IPS-11a (cell line): ENCODE data around the gene NF1.
"Not testable (repeated sequence)": the region's sequence is repeated elsewhere in the genome, so short reads cannot be mapped to it uniquely, and the experiment has no call there.

Source experiments
- H3K4me3 ChIP-seq: one replicate; pipeline ENCODE4 v1.5.1; 2013; ENCODE audit warnings: low read depth, low read length, control low read depth

NF1 gene

DNA sequence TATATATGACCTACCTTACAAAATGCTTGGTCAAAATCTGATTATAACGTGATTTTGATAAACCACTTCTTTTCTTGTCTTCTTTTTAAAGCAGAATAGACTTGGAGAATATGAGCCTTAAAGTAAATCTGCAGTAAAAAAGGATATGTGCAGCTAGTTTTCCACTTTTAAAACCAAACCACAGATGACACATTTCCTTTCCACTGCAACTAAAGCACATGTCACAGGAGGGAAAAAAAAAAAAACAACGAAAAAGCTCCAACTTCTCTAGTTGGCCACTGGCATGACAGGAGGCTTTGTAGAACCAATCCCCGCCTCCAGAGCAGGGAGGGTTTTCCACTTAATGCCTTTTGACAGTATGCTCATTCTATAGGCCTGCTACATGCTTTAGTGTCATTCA, 226.7 kb downstream of the NF1 start, which contains the start of gene EVI2A:
Gene EVI2A (minus strand): TSS at position 142 of the 400 bp plus-strand sequence. CDS start 2,609 bp downstream, outside the sequence.
- no peak within 1 kb of the TSS for H3K4me3 ChIP-seq

DNA sequence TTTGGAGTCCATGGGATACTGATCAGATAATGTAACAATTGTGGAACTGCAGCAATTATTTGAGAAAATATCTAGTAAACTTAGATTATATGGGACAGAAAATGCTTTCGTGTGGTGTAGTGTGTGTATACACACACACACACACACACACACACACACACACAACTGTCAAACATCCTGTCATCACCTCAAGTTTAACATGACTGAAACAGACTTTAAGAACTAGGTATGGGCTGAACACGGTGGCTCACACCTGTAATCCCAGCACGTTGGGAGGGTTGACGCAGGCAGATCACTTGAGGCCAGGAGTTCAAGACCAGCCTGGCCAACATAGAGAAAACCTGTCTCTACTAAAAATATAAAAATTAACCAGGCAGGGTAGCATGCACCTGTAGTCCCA, 227.2 kb downstream of the NF1 start:
- H3K4me3 ChIP-seq: no peak overlapping the region

DNA sequence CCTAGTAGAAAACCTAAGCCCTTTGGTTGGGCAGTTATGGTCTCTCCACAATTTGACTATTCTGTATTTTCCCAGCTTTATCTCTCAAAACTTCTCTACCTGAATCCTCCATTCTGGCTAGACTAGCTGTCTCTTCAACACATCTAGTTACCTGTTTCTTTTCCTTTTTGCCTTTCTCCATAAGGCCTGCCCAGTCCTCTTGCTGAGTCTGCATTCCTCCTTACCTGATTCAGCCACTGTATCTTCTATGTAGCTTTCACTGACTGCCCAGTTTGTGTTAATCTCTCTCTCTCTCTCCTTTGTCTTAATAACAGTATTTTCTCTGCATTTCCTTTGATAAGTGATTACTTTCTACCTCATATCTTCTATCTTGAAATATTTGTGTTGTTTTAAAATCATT, 228.8 kb downstream of the NF1 start:
- no peak overlapping the region for H3K4me3 ChIP-seq

DNA sequence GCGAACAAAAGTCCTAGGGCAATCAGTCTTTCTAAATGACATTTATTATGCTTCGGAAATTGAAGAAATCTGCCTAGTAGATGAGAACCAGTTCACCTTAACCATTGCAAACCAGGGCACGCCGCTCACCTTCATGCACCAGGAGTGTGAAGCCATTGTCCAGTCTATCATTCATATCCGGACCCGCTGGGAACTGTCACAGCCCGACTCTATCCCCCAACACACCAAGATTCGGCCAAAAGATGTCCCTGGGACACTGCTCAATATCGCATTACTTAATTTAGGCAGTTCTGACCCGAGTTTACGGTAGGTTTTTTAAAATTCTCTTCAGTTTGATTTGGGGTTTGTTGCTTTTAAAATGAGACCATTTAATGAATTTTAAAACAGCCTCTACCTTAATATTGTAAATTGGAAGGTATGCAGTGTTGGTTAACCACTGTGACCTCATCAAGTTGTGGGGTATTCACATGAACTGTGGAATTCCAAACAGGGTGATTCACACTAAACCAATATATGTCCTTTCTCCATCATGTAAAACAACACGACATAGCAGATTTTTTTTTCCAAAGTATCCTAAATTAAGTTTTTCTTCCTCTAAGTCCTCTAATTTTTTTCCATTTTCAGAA, 232.9 kb downstream of the NF1 start:
- H3K4me3 ChIP-seq: no peak overlapping the region

DNA sequence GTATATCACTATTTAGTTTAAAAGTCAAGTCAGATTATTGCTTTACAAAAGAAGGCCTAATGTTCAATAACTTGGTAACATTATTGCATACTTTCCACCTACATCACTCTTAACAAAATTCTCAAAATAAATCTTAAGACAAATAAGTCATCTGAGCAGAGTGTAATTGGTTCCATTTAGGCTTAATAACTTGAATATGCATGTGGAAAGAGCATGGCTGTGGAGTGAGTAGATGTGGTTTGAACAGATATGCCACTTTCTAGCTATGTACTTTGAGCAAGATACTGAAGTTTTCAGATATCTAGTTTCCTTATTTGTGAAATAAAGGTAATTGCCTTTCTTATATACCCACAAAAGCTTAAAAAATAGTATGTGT, 233.4 kb downstream of the NF1 start:
- no peak overlapping the region for H3K4me3 ChIP-seq

DNA sequence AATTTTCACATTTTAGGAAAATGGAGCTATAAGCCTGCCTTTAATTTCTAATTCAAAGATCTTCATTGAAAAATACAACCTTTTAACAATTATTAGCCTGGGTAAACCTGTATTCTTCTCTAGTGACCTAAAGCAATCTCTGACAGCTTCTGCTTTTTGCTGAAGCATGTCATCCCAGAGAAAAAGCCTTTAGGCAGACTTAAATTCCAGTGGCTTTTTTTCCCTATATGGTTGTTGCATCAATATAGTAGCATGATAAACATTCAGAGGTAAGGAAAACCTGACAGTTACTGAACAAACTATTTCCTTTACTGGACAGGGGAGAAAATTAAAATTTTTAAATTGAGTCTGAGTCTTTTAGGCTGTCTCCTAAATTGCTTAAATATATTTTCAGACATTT, 234.4 kb downstream of the NF1 start:
- no peak overlapping the region for H3K4me3 ChIP-seq

DNA sequence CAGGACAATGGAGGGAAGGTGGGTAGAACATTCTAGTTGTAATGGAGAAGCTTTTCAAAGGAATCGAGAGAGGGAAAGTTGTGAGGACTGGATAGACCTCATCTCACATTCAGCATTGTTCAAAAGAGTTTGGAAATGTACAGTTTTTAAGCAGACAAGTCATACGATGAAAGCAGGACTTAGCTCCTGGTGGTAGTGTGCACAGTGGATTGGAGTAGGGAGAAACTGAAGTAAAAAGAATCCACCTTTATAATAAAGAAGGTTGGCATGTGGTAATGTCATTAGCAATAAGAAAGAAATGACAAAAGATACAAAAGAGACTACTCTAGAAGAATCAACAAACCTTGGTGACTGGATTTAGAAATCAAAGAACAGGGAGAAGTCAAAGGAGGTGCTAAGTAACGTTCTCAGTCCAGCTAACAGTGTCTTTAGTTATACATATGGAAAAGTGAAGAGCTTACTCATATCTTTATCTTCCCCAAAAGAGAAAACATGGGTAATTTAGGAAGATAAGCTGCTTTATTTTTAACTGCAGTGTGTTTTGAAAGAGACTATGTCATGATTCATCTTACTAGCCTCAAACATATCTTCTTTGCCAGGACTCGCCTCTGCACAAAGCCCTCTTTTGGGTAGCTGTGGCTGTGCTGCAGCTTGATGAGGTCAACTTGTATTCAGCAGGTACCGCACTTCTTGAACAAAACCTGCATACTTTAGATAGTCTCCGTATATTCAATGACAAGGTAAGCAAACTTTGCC, 245.3 kb downstream of the NF1 start:
- no peak overlapping the region for H3K4me3 ChIP-seq

DNA sequence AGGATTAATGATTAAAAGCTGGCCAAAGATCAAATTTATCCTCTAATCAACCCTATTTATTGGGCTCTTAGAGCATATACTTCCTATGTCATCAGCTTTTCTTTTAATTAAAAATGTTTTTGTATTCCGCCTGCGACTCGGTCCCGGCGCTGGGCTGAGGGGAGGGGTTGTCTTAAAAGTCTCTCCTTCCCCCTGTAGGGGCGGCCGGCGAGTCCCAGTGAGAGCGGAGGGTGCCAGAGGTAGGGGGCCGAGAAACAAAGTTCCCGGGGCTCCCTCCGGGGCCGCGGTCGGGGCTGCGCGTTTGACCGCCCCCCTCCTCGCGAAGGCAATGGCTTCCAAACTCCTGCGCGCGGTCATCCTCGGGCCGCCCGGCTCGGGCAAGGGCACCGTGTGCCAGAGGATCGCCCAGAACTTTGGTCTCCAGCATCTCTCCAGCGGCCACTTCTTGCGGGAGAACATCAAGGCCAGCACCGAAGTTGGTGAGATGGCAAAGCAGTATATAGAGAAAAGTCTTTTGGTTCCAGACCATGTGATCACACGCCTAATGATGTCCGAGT, 250.5 kb downstream of the NF1 start:
- H3K4me3 ChIP-seq: not testable (repeated sequence)

DNA sequence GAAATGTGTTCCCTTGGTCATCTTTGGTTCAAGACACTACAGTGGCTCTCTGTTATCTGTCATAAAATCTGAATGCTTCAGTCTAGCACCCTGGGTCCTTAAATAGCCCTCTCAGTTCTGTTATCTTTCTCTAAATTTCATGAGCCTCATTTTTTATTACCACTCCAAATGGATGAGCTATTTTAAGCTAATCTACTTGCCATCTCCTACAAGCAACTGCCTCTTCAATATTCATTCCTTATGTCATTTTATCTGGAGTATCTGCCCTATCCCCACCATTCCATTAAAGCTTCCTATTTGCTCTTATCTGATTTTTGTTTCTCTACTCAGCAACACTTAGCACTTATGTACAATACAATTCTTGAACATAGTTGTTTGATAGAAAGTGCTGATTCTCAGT, 254.7 kb downstream of the NF1 start:
- no peak overlapping the region for H3K4me3 ChIP-seq

DNA sequence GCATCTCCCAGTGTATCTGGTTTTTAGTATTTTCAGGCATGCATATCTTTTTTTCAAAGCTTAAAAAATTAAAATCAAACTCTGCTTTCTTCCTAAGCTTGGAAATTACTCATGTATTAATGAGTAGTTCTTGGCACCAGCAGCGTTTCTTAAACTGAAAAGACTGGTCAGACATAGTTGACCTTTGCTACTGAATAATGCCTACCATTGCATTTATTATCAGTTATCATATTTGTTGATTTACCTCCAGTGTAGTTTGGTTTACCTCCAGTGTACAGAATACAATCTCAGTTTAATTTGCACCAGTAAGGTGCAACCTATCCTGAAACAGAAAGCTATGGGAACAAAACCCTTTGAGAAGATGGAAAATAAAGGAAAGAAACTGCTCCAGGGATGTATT, 261.2 kb downstream of the NF1 start:
- H3K4me3 ChIP-seq: no peak overlapping the region

DNA sequence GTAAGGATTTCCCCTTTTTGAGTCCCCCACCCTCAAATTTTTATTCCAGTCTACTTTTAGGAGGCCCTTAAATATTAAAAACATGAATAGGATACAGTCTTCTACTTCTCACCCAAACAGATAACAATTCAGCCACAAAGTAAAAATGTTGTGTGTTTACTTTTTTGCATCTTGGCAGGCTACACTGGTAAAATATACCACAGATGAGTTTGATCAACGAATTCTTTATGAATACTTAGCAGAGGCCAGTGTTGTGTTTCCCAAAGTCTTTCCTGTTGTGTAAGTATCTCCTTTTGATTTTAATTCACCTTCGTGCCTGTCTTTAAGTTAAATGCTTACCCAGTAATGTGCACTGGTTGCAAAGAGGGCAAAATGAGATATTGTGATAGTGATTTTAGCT, 262.3 kb downstream of the NF1 start:
- no peak overlapping the region for H3K4me3 ChIP-seq

DNA sequence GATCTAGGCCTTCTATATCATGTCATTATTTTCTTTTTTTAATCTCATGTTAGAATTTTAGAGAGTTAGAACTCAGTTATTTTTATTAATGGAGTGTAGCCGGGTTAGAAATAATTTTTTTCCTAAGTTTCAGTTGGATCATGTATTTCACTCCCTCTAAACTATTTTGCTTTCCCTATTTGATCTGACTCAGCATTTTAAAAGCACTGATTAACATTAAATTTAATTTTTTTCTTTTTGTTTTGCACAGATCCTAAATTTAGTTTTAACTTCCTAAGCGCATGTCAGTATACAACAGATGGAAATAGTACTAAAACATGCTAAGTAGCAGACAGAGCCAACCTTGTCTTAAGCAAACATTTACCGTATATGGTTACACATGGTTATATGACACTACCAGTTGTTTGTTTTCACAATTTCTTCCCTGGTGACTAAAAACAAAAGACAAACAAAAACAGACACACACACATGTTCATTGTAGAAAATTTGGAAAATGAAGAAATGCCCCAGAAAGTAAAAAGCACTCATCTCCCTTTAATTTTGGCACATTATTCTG, 263.1 kb downstream of the NF1 start:
- H3K4me3 ChIP-seq: no peak overlapping the region

DNA sequence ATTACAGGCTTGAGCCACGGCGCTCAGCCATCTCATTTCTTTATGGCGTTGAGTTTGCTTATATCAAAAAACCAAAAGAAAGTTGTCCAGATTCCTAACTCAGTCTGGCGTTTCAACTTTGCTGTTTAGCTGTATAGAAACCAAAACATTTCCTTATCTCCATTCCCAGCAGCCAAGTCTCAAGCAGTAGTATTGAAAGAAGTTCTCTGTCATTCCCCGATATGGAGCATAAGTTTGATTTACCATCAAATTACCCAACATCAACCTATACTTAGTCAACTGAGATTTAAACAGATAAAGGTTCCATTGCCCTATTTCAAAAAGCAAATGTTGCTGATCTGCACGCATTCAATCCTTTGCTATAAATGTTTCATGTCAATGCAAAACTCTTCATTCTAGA, 269.2 kb downstream of the NF1 start:
- H3K4me3 ChIP-seq: no peak overlapping the region

DNA sequence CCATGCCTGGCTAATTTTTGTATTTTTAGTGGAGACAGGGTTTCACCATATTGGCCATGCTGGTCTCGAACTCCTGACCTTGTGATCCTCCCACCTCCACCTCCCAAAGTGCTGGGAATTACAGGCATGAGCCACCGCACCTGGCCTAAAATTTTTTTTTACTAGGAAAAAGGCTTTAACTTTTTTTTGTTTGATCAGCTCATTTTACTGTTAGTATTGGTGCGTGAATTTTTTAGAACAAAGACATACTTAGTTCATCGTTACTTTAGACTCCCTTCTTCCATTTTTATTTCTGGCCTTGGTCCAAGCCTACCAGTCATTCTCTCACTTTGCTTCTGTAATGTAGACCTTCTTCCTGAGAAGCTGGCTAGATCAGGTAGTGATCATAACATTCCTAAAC, 271.3 kb downstream of the NF1 start:
- H3K4me3 ChIP-seq: no peak overlapping the region

DNA sequence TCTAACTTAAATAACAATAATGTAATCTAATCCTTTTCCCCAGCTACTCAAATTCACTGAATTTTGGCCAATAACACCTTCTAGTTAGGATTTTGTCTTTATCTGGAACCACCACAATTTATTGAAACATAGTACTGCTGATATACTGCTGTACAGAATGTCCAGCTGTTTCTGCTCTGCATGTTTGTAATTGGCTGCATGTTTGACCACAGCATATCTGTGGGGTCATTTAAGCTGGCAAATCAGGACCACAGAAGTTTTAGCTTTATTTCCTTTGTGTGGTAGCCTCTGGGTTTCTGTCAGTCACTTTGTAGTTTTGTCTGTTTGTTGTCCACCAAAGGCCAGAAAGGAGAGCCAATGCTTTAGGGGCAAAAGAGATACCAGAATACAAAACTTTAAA, 274.5 kb downstream of the NF1 start:
- H3K4me3 ChIP-seq: no peak overlapping the region

DNA sequence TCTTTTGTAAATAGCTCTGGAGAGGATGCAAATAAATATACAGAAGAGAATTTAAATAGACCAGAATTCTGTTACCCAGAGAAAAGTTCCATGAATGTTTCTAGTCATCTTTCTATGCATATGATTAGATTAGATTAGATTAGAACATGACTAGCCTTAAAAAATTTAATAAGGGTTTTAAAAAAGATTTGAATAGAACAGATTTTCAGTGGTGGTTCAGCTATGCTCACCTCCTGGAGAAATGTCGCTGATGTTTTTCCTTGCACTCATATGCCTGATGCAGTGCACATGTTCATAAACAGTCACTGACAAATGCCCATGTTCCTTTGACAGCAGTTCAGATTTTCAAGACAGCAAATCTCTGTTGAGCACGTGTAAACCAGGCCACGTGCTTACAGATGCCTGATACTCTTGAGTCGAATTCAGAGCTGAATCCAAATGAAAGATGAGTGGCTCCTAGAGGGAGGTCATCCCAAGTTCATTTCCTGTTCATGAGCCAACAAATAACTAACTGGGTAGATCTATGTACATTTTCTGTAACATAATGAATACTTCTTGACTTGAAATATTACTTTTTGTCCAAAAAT, 276.8 kb downstream of the NF1 start:
- H3K4me3 ChIP-seq: no peak overlapping the region

DNA sequence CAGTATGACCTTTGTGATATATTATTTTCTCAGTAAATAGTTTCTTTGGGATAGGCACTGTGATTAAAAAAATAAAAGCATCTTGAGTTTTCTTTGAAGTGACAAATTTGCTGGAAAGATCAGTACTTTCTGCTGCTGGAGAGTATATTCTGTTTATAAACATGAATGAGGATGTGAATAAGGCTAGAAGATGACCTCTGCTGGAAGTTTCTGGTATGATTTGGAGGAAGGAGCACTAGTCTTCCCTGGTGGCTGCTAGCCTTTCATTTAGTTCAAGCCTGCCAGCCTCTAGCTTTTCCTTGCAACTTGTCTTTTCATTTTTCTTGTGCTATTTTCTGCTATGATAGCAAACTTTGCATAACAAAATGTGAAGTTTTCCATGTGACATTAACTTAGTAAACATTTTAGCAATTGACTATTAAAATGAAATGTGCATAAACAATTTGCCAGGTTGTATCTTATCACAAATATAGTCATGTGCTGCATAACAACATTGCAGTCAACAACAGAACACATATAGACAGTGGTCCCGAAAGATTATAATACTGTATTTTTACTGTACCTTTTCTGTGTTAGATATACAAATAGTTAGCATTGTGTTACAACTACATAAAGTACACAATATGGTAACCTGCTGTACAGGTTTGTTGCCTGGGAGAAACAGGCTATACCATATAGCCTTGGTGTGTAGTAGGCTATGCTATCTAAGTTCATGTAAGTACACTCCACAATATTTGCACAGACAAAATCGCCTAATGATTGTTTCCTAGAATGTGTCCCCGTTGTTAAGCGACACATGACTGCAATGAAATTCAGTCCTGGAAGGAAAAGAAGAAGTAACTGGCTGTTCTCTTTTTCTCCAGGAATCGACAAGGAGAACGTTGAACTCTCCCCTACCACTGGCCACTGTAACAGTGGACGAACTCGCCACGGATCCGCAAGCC, 278.6 kb downstream of the NF1 start:
- no peak overlapping the region for H3K4me3 ChIP-seq

DNA sequence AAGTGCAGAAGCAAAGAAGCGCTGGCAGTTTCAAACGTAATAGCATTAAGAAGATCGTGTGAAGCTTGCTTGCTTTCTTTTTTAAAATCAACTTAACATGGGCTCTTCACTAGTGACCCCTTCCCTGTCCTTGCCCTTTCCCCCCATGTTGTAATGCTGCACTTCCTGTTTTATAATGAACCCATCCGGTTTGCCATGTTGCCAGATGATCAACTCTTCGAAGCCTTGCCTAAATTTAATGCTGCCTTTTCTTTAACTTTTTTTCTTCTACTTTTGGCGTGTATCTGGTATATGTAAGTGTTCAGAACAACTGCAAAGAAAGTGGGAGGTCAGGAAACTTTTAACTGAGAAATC, 279.3 kb downstream of the NF1 start:
- H3K4me3 ChIP-seq: no peak overlapping the region

DNA sequence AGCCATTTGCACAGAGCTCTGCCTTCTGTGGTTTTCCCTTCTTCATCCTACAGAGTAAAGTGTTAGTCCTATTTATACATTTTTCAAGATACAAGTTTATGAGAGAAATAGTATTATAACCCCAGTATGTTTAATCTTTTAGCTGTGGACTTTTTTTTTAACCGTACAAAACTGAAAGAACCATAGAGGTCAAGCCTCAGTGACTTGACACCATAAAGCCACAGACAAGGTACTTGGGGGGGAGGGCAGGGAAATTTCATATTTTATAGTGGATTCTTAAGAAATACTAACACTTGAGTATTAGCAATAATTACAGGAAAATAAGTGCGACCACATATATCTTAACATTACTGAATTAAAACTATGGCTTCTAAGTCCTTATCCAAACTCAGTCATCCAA, 279.7 kb downstream of the NF1 start:
- no peak overlapping the region for H3K4me3 ChIP-seq

DNA sequence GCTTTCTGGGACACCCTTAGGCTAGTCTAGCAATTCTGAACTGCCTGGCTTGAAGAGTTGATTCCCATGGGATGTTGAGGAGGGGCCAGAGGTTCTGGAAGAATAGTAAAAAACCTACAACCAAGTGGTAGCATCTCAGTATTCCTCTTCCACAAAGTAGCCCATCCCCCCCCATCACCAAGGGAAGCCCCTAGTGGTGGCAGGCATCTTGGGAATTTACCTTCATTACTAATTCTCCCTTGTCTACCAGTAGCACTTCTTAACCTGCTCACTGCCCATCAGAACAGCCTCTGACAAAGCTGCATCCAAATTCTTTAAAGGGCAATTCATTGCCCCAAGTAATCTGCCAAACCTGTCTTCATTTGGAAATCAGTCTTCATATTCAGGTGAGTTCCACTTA, 283.9 kb downstream of the NF1 start:
- no peak overlapping the region for H3K4me3 ChIP-seq
